IMR-90 (cell line): ENCODE results near the gene PSAPL1. TPM values are rescaled to one million over a fixed set of nuclear protein-coding genes. Genes with fewer than 3 reads are reported as not detected.

Source experiments
- ATAC-seq: fragments of 200-7000 bp; cut with Tn5 transposase; 2 replicates; pipeline ENCODE4 v1.9.1; 2020; ENCODE audit warnings: low read depth, mild to moderate bottlenecking, moderate library complexity
- BruUV-seq: library from RNA; stranded (reverse); fragments of 400-500 nt; replicated peaks from 2 replicates; lab custom pipeline; 2021; lab: Mats Ljungman, UMichigan
- CTCF ChIA-PET: fragments of 300-600 bp; formaldehyde crosslinking; extraction: SDS; loops from one replicate; lab custom pipeline; 2021; ENCODE audit warnings: antibody characterized with exemption; lab: Yijun Ruan, JAX
- POLR2A ChIA-PET: fragments of 300-600 bp; sonication (Branson Sonifier 250); formaldehyde crosslinking; loops from one replicate; lab custom pipeline; 2022; ENCODE audit warnings: antibody characterized with exemption; ENCODE audit not compliant: unreplicated experiment; lab: Charles Lee
- DNase-seq: peaks from one replicate; pipeline ENCODE4 v3.0.0; 2013
- H2AFZ ChIP-seq: replicated peaks from 2 replicates; pipeline ENCODE3; 2013; ENCODE audit warnings: low read length, mild to moderate bottlenecking; ENCODE audit not compliant: poor library complexity
- H2AK5ac ChIP-seq: 2 replicates; pipeline ENCODE4 v1.6.1; 2013; ENCODE audit warnings: low read depth, low read length, inconsistent platforms
- H2AK9ac ChIP-seq: replicated peaks from 2 replicates; pipeline ENCODE3; 2013; ENCODE audit warnings: mild to moderate bottlenecking, low read depth, low read length, moderate library complexity; ENCODE audit not compliant: poor library complexity
- H2BK120ac ChIP-seq: 2 replicates; pipeline ENCODE4 v1.6.1; 2013; ENCODE audit warnings: low read depth, low read length, inconsistent platforms
- H2BK15ac ChIP-seq: 3 replicates; pipeline ENCODE4 v1.6.1; 2013; ENCODE audit warnings: low read depth, low read length, inconsistent platforms
- H2BK20ac ChIP-seq: 2 replicates; pipeline ENCODE4 v1.6.1; 2013; ENCODE audit warnings: low read depth, mild to moderate bottlenecking, inconsistent platforms, low read length, moderate library complexity
- H2BK5ac ChIP-seq: 2 replicates; pipeline ENCODE4 v1.6.1; 2013; ENCODE audit warnings: mild to moderate bottlenecking, low read depth, low read length, inconsistent platforms; ENCODE audit not compliant: poor library complexity, severe bottlenecking
- H3K14ac ChIP-seq: replicated peaks from 2 replicates; pipeline ENCODE4 v1.6.1; 2013; ENCODE audit warnings: low read depth, low read length, inconsistent platforms
- H3K18ac ChIP-seq: 2 replicates; pipeline ENCODE4 v1.6.1; 2013; ENCODE audit warnings: low read depth, low read length, control low read depth
- H3K23ac ChIP-seq: 2 replicates; pipeline ENCODE4 v1.6.1; 2013; ENCODE audit warnings: low read depth, low read length, inconsistent platforms
- H3K27ac ChIP-seq: 2 replicates; pipeline ENCODE4 v1.5.1; 2013; ENCODE audit warnings: mild to moderate bottlenecking, control low read depth, low read length; ENCODE audit not compliant: insufficient read depth
- H3K27me3 ChIP-seq: 2 replicates; pipeline ENCODE4 v1.6.1; 2013; ENCODE audit warnings: low read length; ENCODE audit not compliant: control insufficient read depth, insufficient read depth
- H3K36me3 ChIP-seq: 2 replicates; pipeline ENCODE4 v1.6.1; 2013; ENCODE audit warnings: low read length, mixed read lengths; ENCODE audit not compliant: control insufficient read depth, insufficient read depth
- H3K4ac ChIP-seq: 2 replicates; pipeline ENCODE4 v1.6.1; 2013; ENCODE audit warnings: low read depth, low read length, inconsistent platforms
- H3K4me1 ChIP-seq: 2 replicates; pipeline ENCODE4 v1.6.1; 2013; ENCODE audit warnings: low read length, mixed read lengths; ENCODE audit not compliant: control insufficient read depth, insufficient read depth
- H3K4me2 ChIP-seq: 2 replicates; pipeline ENCODE4 v1.6.1; 2013; ENCODE audit warnings: low read depth, mild to moderate bottlenecking, control low read depth, low read length, moderate library complexity
- H3K4me3 ChIP-seq: 2 replicates; pipeline ENCODE4 v1.5.1; 2013; ENCODE audit warnings: low read depth, mild to moderate bottlenecking, control low read depth, low read length, moderate library complexity; ENCODE audit not compliant: insufficient read depth
- H3K56ac ChIP-seq: 2 replicates; pipeline ENCODE4 v1.6.1; 2013; ENCODE audit warnings: low read length, inconsistent platforms; ENCODE audit not compliant: insufficient read depth; ENCODE audit errors: extremely low read depth
- H3K79me1 ChIP-seq, 2 experiments: 2 replicates each; pipeline ENCODE4 v1.6.1; 2013; ENCODE audit warnings: low read length in 2 of 2, inconsistent platforms in 1 of 2, low read depth in 1 of 2
- H3K9ac ChIP-seq: 2 replicates; pipeline ENCODE4 v1.6.1; 2013; ENCODE audit warnings: low read depth, low read length, control low read depth
- H3K9me1 ChIP-seq: 2 replicates; pipeline ENCODE4 v1.6.1; 2013; ENCODE audit warnings: low read length, inconsistent platforms; ENCODE audit not compliant: insufficient read depth
- H3K9me3 ChIP-seq: 2 replicates; pipeline ENCODE4 v1.6.1; 2013; ENCODE audit warnings: low read length; ENCODE audit not compliant: control insufficient read depth, insufficient read depth
- H4K20me1 ChIP-seq: 2 replicates; pipeline ENCODE4 v1.6.1; 2013; ENCODE audit warnings: low read length, inconsistent platforms; ENCODE audit not compliant: insufficient read depth
- H4K5ac ChIP-seq: 2 replicates; pipeline ENCODE4 v1.6.1; 2013; ENCODE audit warnings: mild to moderate bottlenecking, low read depth, low read length, control low read depth
- H4K8ac ChIP-seq, 2 experiments: 2 replicates each; pipeline ENCODE4 v1.6.1; 2013; ENCODE audit warnings: low read depth in 2 of 2, low read length in 2 of 2, control low read depth in 1 of 2, inconsistent platforms in 1 of 2
- H4K91ac ChIP-seq: 2 replicates; pipeline ENCODE4 v1.6.1; 2013; ENCODE audit warnings: low read depth, low read length, inconsistent platforms; ENCODE audit not compliant: insufficient read depth
- CHD1 ChIP-seq: IDR thresholded peaks from 2 replicates; pipeline ENCODE4 v1.6.1; 2012; ENCODE audit warnings: low read depth, low read length, improper control_type of control experiment
- MAZ ChIP-seq: IDR thresholded peaks from 2 replicates; pipeline ENCODE4 v1.6.1; 2012; ENCODE audit warnings: low read depth, mild to moderate bottlenecking, low read length, improper control_type of control experiment, moderate library complexity, borderline replicate concordance
- MXI1 ChIP-seq: IDR thresholded peaks from 2 replicates; pipeline ENCODE4 v1.6.1; 2012; ENCODE audit warnings: low read depth, mild to moderate bottlenecking, low read length, moderate library complexity, borderline replicate concordance
- WGBS, 2 experiments: methylation state at CpG; one replicate each; pipeline versions ENCODE4 v1.1.5 to v1.1.7; 2013; ENCODE audit warnings: missing lambda C conversion rate in 2 of 2; ENCODE audit not compliant: insufficient read length in 1 of 2; ENCODE audit errors: extremely low coverage in 2 of 2; 5-methylcytosine and 5-hydroxymethylcytosine counted together
- dilution Hi-C: fragments of 300-500 bp; cut with HindIII; formaldehyde crosslinking; loops from one replicate; pipeline ENCODE4 v1.14.3; 2018; ENCODE audit warnings: low sequenced_read_pairs; ENCODE audit not compliant: unreplicated experiment
- in situ Hi-C: fragments of 300-500 bp; cut with MboI; formaldehyde crosslinking; loops from 3 replicates; pipeline ENCODE4 v1.14.3; 2019; ENCODE audit warnings: low sequenced_read_pairs, inconsistent platforms, mixed read lengths
- intact Hi-C: fragments of 100-400 bp; cut with micrococcal nuclease; formaldehyde crosslinking; loops from 2 replicates; pipeline ENCODE4 v1.10.0; 2022
- polyA plus RNA-seq, 3 experiments: library from polyadenylated mRNA; depleted of rRNA; stranded (reverse); fragments of >200 nt; gene quantifications; 2 replicates each; pipeline ENCODE4 v1.2.3, GENCODE V29; 2012; ENCODE audit warnings: low replicate concordance in 1 of 3
- total RNA-seq: library from RNA; depleted of rRNA; stranded (reverse); fragments of >200 nt; gene quantifications from 2 replicates; pipeline ENCODE4 v1.2.3, GENCODE V29; 2012

PSAPL1 gene
- total and polyA plus RNA-seq, 2 of the 4 experiments (the other 2 are of a cell fraction), result not detected

- DNase-seq, result no peak
- no TSS peak for BruUV-seq
- no peak overlapping the region for H3K27ac ChIP-seq
- H3K56ac ChIP-seq, result no peak overlapping the region
- no peak overlapping the region for H2BK5ac ChIP-seq
- no peak overlapping the region for H2AFZ ChIP-seq
- H3K79me1 ChIP-seq, result no peaks in the 10 kb centered on the region
- no peak overlapping the region for H2AK5ac ChIP-seq
- ATAC-seq, result no peak
- in situ Hi-C loops, result no loop called here
- TF ChIP-seq MXI1, result no peak
- no peak for TF ChIP-seq MAZ
- TF ChIP-seq CHD1, result no peak
- H3K4me1 ChIP-seq, result no peaks in the 10 kb centered on the region
- no peaks in the 10 kb centered on the region for H4K20me1 ChIP-seq
- H3K4me2 ChIP-seq, result no peak overlapping the region
- H3K14ac ChIP-seq, result no peak overlapping the region
- dilution Hi-C loops, result no loop called here
- 62% methylated on average over 3 of the region's 19 CpGs; no CpG with 5 or more reads in 1 of the 2 experiments for WGBS, 2 experiments
- ChIA-PET CTCF (no interaction called here), POLR2A (no interaction called here)
- no peak overlapping the region for H2AK9ac ChIP-seq
- H3K18ac ChIP-seq, result no peak overlapping the region
- intact Hi-C loops, result no loop called here
- H4K91ac ChIP-seq, result no peak overlapping the region
- no peaks in the 10 kb centered on the region for H3K36me3 ChIP-seq
- H2BK120ac ChIP-seq, result no peak overlapping the region
- H3K23ac ChIP-seq, result no peak overlapping the region
- H2BK15ac ChIP-seq, result no peak overlapping the region
- H3K9ac ChIP-seq, result no peak overlapping the region
- H4K5ac ChIP-seq, result no peak overlapping the region
- no peak overlapping the region for H4K8ac ChIP-seq
- H3K4me3 ChIP-seq, result no peak overlapping the region
- H3K9me1 ChIP-seq, result no peaks in the 10 kb centered on the region
- no peak overlapping the region for H2BK20ac ChIP-seq
- H3K9me3 ChIP-seq, result no peaks in the 10 kb centered on the region
- peaks cover 10% of the 10 kb centered on the region; the same call in 1 of the 2 replicates for H3K27me3 ChIP-seq
- no peak overlapping the region for H3K4ac ChIP-seq
Measured at GRCh38 chr4:7422151-7422897, 12.4 kb downstream of the PSAPL1 start.
